ENCODE results near the gene KIF19. TPM values are rescaled to one million over a fixed set of nuclear protein-coding genes. Genes with fewer than 3 reads are reported as not detected.

The KIF19 gene
- polyA plus RNA-seq, 1 donor from 2014 or later: 0.33 TPM

GRCh38 chr17:74342224-74342623 is 16.2 kb downstream of the KIF19 start:
- Mint-ChIP-seq H3K4me3 (no peak overlapping the region), H3K27me3 (peaks cover 18% of the 10 kb centered on the region), H3K9me3 (no peaks in the 10 kb centered on the region), H3K36me3 (no peaks in the 10 kb centered on the region), H3K4me1 (no peaks in the 10 kb centered on the region), H3K27ac (no peak overlapping the region)

DNA sequence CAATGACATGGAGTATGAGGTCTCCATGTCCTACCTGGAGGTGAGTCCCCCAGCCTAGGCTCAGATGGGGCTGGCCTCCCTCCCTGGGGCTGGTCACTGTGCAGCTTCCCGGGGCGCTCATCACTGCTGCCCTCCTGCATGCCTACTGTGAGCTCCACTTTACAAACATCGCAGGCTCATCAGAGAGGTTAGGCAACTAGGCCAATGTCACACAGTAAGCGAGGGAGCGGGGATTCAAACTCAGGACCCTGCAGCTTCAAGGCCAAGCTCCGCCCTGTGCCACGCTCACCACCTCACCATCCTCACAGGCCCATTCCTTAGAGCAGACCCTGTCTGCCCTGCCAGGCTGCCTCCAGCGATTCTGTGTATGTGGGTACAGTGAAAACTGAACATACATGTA is 17.1 kb downstream of the KIF19 start:
- H3K36me3 Mint-ChIP-seq: no peaks in the 10 kb centered on the region
- no peaks in the 10 kb centered on the region for H3K9me3 Mint-ChIP-seq
- H3K4me3 Mint-ChIP-seq: no peak overlapping the region
- H3K27me3 Mint-ChIP-seq: peaks cover 18% of the 10 kb centered on the region
- no peaks in the 10 kb centered on the region for H3K4me1 Mint-ChIP-seq
- H3K27ac Mint-ChIP-seq: no peak overlapping the region

DNA sequence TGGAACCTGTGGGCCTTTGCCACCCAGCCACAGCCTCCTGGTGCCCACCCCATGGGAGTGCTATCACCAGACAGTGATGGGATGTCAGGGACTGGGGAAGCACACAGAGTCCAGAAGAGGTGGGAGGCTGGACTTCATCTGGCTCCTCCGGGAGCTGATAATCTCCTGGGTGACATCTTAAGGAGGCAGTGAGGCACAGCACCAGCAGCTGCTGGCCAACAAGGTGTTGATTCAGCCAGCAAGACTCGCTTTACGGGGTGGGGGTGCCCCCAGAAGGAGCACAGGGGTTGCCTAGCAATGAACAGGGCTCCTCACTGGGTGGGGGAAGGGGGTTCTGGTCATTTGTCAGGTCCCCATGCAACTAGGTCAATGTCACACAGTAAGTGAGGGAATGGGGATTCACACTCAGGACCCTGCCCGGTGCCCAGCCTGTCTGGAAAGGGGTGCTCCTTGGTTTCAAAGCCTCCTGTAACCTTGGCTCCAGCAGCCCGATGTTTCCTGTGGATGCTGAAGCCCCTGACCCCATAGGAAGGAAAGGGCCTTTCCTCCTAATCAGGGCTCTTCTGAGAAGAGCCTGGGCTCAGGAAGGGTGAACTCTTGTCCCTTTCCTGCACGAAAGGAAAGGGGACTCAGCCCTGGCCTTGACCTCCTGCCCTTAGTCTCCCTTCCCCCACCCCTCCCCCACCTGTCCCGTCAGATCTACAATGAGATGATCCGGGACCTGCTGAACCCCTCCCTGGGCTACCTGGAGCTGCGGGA is 17.7 kb downstream of the KIF19 start:
- Mint-ChIP-seq H3K4me3 (no peak overlapping the region), H3K36me3 (no peaks in the 10 kb centered on the region), H3K9me3 (no peaks in the 10 kb centered on the region), H3K27me3 (peaks cover 15% of the 10 kb centered on the region), H3K27ac (no peak overlapping the region), H3K4me1 (no peaks in the 10 kb centered on the region)

GRCh38 chr17:74344658-74345057 is 18.6 kb downstream of the KIF19 start:
- Mint-ChIP-seq H3K4me1 (no peaks in the 10 kb centered on the region), H3K4me3 (no peak overlapping the region), H3K9me3 (no peaks in the 10 kb centered on the region), H3K27me3 (peaks cover 13% of the 10 kb centered on the region), H3K36me3 (no peaks in the 10 kb centered on the region), H3K27ac (no peak overlapping the region)

DNA sequence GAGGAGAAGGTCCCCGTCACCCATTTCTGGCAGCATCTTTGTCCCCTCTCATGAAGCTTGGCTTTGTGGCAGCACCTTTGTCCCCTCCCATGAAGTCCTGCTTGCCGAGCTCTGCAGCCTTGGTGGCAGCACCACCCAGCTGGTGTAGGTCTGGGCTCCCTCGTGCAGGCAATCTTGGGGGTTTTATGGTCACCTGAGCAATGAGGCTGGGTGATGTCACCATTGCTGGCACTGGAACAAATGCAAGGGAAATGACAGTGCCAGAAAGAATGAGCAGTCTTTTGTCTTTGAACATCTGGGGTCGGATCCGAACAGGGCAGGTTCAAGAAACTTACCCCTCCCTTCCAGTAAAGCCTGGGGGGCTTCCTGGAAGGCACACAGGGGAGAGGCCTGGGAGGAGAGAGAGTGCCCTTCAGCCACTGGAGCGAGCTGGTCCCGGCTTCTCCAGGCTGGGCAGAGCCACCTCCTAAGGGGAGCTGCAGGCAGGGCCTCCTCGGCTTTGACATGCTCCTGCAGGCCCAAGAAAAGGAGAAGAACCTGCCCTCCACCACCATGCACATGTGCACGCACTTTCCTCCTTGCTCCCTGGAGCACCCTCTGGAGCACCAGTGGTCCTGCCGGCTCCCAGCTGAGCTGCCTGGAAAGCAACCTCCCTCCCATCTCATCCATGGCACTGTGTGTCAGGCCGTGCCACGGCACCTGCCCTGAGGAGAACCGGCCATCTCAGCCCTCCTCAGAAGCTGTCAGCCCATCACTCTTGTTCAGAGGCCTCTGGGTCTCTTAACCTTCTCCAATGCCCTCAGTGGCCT is 19.6 kb downstream of the KIF19 start:
- H3K36me3 Mint-ChIP-seq: no peaks in the 10 kb centered on the region
- H3K9me3 Mint-ChIP-seq: no peaks in the 10 kb centered on the region
- H3K27ac Mint-ChIP-seq: no peak overlapping the region
- H3K4me1 Mint-ChIP-seq: no peaks in the 10 kb centered on the region
- H3K4me3 Mint-ChIP-seq: no peak overlapping the region
- H3K27me3 Mint-ChIP-seq: peaks cover 13% of the 10 kb centered on the region

DNA sequence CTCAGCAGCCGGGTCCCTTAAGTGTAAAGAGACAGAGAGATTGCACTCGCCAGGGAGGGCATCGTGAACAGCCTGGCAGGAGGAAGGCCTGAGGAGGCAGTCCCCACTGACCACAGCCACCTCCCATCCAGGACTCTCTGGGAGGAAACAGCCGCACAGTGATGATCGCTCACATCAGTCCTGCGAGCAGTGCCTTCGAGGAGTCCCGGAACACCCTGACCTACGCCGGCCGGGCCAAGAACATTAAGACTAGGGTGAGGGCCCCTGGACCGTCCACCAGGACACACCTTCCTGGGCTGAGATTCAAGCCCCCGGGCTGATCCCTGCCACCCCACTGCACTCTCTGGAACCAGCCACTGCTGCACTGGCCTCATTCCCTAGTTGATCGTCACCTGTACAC is 21.6 kb downstream of the KIF19 start:
- no peaks in the 10 kb centered on the region for H3K9me3 Mint-ChIP-seq
- H3K4me1 Mint-ChIP-seq: no peaks in the 10 kb centered on the region
- peaks cover 20% of the 10 kb centered on the region for H3K27me3 Mint-ChIP-seq
- H3K4me3 Mint-ChIP-seq: no peak overlapping the region
- H3K36me3 Mint-ChIP-seq: no peaks in the 10 kb centered on the region
- H3K27ac Mint-ChIP-seq: no peak overlapping the region

DNA sequence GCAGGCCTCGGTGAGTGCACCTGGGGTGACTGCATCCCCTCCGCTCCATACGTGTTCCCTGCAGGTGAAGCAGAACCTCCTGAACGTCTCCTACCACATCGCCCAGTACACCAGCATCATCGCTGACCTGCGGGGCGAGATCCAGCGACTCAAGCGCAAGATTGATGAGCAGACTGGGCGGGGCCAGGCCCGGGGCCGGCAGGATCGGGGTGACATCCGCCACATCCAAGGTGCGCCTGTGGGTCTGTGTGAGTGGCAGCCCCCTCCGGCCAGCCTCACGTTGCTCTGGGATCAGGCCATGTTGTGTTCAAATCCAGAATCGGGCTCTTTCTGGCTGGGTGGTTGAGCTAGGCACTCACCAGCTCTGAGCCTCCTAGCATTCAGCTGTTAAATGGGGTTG is 23.1 kb downstream of the KIF19 start:
- peaks cover 34% of the 10 kb centered on the region for H3K27me3 Mint-ChIP-seq
- no peaks in the 10 kb centered on the region for H3K9me3 Mint-ChIP-seq

DNA sequence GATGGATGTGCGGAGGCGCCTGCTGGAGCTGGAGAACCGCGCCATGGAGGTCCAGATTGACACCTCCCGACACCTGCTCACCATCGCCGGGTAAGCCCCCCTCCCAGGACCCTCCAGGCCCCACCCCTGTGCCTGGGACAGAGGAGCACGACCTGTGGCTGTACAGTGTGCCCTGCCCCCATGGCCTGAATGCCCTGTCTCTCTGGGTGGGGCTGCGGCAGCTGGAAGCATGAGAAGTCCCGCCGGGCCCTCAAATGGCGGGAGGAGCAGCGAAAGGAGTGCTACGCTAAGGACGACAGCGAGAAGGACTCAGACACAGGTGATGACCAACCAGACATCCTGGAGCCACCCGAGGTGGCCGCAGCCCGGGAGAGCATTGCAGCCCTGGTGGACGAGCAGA is 24.5 kb downstream of the KIF19 start:
- Mint-ChIP-seq H3K36me3 (no peaks in the 10 kb centered on the region), H3K4me1 (peaks cover 0 to 4% (median 0%) of the 10 kb centered on the region in 3 donors), H3K27me3 (peaks cover 39% of the 10 kb centered on the region), H3K27ac (no peak overlapping the region), H3K9me3 (no peaks in the 10 kb centered on the region), H3K4me3 (no peak overlapping the region)

More for the DNA sequence above, 23.1 kb downstream of the KIF19 start:
- H3K4me1 Mint-ChIP-seq: peaks cover 0 to 4% (median 0%) of the 10 kb centered on the region in 3 donors
- no peak overlapping the region for H3K4me3 Mint-ChIP-seq
- no peak overlapping the region for H3K27ac Mint-ChIP-seq
- H3K36me3 Mint-ChIP-seq: no peaks in the 10 kb centered on the region

- peaks cover 0 to 4% (median 0%) of the 10 kb centered on the region in 3 donors for H3K4me1 Mint-ChIP-seq
- H3K4me3 Mint-ChIP-seq: no peak overlapping the region
- no peaks in the 10 kb centered on the region for H3K9me3 Mint-ChIP-seq
- peaks cover 39% of the 10 kb centered on the region for H3K27me3 Mint-ChIP-seq
- H3K36me3 Mint-ChIP-seq: no peaks in the 10 kb centered on the region
- no peak overlapping the region for H3K27ac Mint-ChIP-seq
Observed at GRCh38 chr17:74351552-74352210, 25.7 kb downstream of the KIF19 start.

GRCh38 chr17:74353446-74354060 is 27.5 kb downstream of the KIF19 start:
- H3K36me3 Mint-ChIP-seq: no peaks in the 10 kb centered on the region
- H3K27ac Mint-ChIP-seq: no peak overlapping the region
- H3K4me1 Mint-ChIP-seq: peaks cover 0 to 6% (median 2%) of the 10 kb centered on the region in 3 donors
- H3K9me3 Mint-ChIP-seq: no peaks in the 10 kb centered on the region
- peaks cover 42% of the 10 kb centered on the region for H3K27me3 Mint-ChIP-seq
- H3K4me3 Mint-ChIP-seq: no peak overlapping the region

GRCh38 chr17:74354123-74354522 is 28.1 kb downstream of the KIF19 start:
- Mint-ChIP-seq H3K4me3 (peak overlapping the region in 1 of 4 donors; percentile 63), H3K27me3 (peaks cover 44% of the 10 kb centered on the region), H3K36me3 (no peaks in the 10 kb centered on the region)

DNA sequence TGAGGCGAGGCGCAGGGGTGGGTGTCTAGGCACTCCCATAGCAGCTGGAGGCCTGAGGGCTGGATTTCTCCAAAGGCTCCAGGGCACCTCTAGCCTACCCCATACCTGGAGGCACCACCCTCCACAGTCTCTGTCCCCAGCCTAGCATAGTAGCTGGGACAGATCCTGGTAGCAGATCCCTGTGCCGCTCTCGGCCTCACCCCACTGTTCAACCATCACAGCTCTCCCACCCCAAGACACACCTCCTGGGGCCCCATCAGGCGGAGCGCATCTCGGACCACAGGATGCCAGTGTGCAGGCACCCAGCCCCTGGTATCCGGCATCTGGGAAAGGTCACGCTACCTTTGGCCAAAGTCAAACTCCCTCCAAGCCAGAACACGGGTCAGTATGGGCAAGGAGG is 28.5 kb downstream of the KIF19 start:
- H3K36me3 Mint-ChIP-seq: no peaks in the 10 kb centered on the region
- H3K27me3 Mint-ChIP-seq: peaks cover 47% of the 10 kb centered on the region
- H3K27ac Mint-ChIP-seq: no peak overlapping the region
- peaks cover 0 to 6% (median 2%) of the 10 kb centered on the region in 3 donors for H3K4me1 Mint-ChIP-seq
- H3K4me3 Mint-ChIP-seq: peak overlapping the region in 1 of 4 donors; percentile 63
- H3K9me3 Mint-ChIP-seq: no peaks in the 10 kb centered on the region

More at GRCh38 chr17:74354123-74354522, 28.1 kb downstream of the KIF19 start:
- Mint-ChIP-seq H3K9me3 (no peaks in the 10 kb centered on the region), H3K27ac (no peak overlapping the region), H3K4me1 (peaks cover 0 to 6% (median 2%) of the 10 kb centered on the region in 3 donors)

DNA sequence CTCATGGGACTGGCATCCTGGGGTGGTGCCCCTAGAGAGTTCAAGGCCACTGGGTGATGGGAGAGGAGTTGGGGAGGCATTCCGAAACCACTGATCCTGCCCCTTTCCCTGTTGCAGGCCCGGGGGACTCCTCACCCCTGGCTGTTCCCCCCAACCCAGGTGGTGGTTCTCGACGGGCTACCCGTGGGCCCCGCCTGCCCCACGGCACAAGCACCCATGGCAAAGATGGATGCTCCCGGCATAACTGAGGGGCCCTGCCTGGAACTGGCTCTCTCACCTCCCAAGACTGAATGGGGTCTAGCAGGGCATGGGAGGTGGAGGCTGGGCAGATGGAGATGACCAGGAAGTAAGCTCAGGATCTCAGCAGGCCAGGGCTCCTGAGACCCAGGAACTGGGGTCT is 29.0 kb downstream of the KIF19 start:
- Mint-ChIP-seq H3K27ac (no peak overlapping the region), H3K4me1 (peaks cover 0 to 6% (median 2%) of the 10 kb centered on the region in 3 donors), H3K27me3 (peaks cover 46% of the 10 kb centered on the region), H3K36me3 (no peaks in the 10 kb centered on the region), H3K4me3 (no peak overlapping the region), H3K9me3 (no peaks in the 10 kb centered on the region)

DNA sequence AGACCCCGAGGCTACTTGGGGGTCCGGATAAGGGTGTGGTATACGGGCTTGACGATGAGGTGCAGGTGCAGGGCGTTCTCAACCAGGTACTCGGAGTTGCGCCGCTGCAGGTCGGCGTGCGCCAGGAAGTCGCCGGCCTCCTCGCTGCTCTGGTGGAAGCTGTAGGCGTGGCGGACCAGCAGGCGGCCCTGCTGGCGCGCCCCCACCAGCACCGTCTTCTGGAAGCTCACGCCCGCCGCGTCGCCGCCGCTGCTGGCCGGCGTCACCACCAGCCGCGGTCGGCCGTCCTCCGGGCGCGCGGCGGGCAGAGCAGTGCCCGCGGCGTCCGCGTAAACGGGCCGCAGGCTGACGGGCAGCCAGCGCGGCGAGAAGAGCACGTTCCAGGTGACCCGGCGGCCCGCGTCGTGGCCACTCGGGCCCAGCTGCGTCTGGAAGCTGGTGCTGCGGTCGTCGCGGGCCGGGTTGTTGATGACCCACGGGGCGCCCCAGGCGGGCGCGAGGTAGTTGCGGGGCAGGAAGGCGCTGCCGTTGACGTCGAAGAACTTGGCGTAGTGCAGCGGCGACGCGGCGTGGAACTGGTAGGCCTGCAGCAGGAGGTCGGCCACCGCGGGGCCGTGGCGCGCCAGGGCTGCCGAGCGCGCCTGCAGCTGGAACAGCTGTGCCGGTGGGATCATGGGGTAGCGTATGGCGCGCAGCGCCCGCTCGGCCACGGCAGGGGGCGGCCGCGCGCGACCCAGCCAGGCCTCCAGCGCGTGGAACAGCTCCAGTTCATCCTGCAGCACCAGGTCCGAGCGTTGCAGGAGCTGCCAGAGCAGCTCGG is 30.8 kb downstream of the KIF19 start:
- no peaks in the 10 kb centered on the region for H3K9me3 Mint-ChIP-seq
- H3K4me3 Mint-ChIP-seq: no peak overlapping the region
- H3K36me3 Mint-ChIP-seq: no peaks in the 10 kb centered on the region
- peaks cover 0 to 6% (median 2%) of the 10 kb centered on the region in 3 donors for H3K4me1 Mint-ChIP-seq
- peaks cover 53% of the 10 kb centered on the region for H3K27me3 Mint-ChIP-seq
- no peak overlapping the region for H3K27ac Mint-ChIP-seq

Measured in IgD-negative memory B cell (primary cell).